LoVo (cell line): ENCODE results near the gene MUTYH.
"Not testable (repeated sequence)": the region's sequence is repeated elsewhere in the genome, so short reads cannot be mapped to it uniquely, and the experiment has no call there.

Experiments used
- DNase-seq: peaks from one replicate; pipeline ENCODE4 v3.0.0-alpha.2; 2016; ENCODE audit warnings: low spot score

The MUTYH gene

GRCh38 chr1:45321444-45321843, 18.8 kb downstream of the MUTYH start:
- DNase-seq = no peak

- no peak for DNase-seq
Observed at GRCh38 chr1:45319761-45320160, 20.5 kb downstream of the MUTYH start.

- no peak for DNase-seq
Observed at GRCh38 chr1:45317166-45317565, 23.1 kb downstream of the MUTYH start.

GRCh38 chr1:45314266-45314665, 26.0 kb downstream of the MUTYH start:
- no peak for DNase-seq

- DNase-seq = no peak
Observed at GRCh38 chr1:45306905-45307304, 33.3 kb downstream of the MUTYH start.

- no peak for DNase-seq
Observed at GRCh38 chr1:45306319-45306718, 33.9 kb downstream of the MUTYH start.

- no peak for DNase-seq
Observed at GRCh38 chr1:45305231-45305630, 35.0 kb downstream of the MUTYH start.

GRCh38 chr1:45304311-45305081, 35.7 kb downstream of the MUTYH start:
- DNase-seq = no peak

- peak; percentile 96 for DNase-seq
Observed at GRCh38 chr1:45303520-45304310, 36.5 kb downstream of the MUTYH start.

GRCh38 chr1:45302505-45303150, 37.6 kb downstream of the MUTYH start:
- no peak for DNase-seq

- no peak for DNase-seq
Observed at GRCh38 chr1:45300669-45300997, 39.6 kb downstream of the MUTYH start.

GRCh38 chr1:45299981-45300668, 40.1 kb downstream of the MUTYH start:
- DNase-seq = peak; percentile 71

- DNase-seq = no peak
Observed at GRCh38 chr1:45299296-45299695, 40.9 kb downstream of the MUTYH start.

GRCh38 chr1:45297666-45298356, 42.4 kb downstream of the MUTYH start:
- DNase-seq = no peak

GRCh38 chr1:45291716-45292115, 48.5 kb downstream of the MUTYH start:
- no peak for DNase-seq

GRCh38 chr1:45291002-45291401, 49.2 kb downstream of the MUTYH start:
- DNase-seq = not testable (repeated sequence)

- not testable (repeated sequence) for DNase-seq
Observed at GRCh38 chr1:45286521-45286920, 53.7 kb downstream of the MUTYH start.

GRCh38 chr1:45284858-45285257, 55.4 kb downstream of the MUTYH start:
- DNase-seq = not testable (repeated sequence)

- DNase-seq = no peak
Observed at GRCh38 chr1:45282351-45282750, 57.9 kb downstream of the MUTYH start.
